ENCODE results near the gene HLA-DRB5.
"Not testable (repeated sequence)": the region's sequence is repeated elsewhere in the genome, so short reads cannot be mapped to it uniquely, and the experiment has no call there.

Gene HLA-DRB5

GRCh38 chr6:32529697-32530430 is at the start of gene HLA-DRB5:
Gene HLA-DRB5, minus strand, starts transcription at chr6:32530287. Its CDS starts 63 bp downstream, at chr6:32530224.
- H3K4me3 ChIP-seq (ENCODE audit: low read depth, low read length) = no peak within 1 kb of the TSS
- DNase-seq (ENCODE audit: low read depth, low spot score) = no peak
- in situ Hi-C loops (cut with HindIII; ENCODE audit: low sequenced_read_pairs) = no loop called here
- TF ChIP-seq CTCF (IDR thresholded peaks at IDR 0.05; ENCODE audit: low read depth, low read length) = no peak

DNA sequence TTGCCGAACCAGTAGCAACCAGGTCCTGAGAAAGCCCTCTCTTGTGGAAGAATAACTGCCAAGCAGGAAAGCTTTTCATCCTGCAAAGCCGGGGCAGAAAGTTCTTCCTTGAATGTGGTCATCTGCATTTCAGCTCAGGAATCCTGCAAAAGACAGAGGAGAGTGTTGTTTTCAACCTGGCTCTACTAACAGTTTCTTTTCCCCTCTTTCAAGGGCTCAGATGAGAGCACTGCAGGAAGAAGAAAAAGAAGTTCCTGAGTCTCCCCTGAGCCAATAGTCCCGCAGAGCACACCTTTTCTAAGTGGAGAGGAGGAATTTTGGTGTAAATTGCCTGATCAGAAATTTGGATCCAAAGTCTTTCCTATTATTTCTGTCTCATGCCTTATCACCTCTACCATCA is 48.9 kb upstream of the HLA-DRB5 start:
- DNase-seq (ENCODE audit: low read depth, low spot score) = no peak
- TF ChIP-seq CTCF (IDR thresholded peaks at IDR 0.05; ENCODE audit: low read depth, low read length) = no peak
- in situ Hi-C loops (cut with HindIII; ENCODE audit: low sequenced_read_pairs) = no loop called here
- no peak overlapping the region for H3K4me3 ChIP-seq (ENCODE audit: low read depth, low read length)

- DNase-seq (ENCODE audit: low read depth, low spot score); in situ Hi-C loops (cut with HindIII; ENCODE audit: low sequenced_read_pairs); H3K4me3 ChIP-seq (ENCODE audit: low read depth, low read length): not testable (repeated sequence)
These were observed 47.4 kb upstream of the HLA-DRB5 start for GRCh38 chr6:32577493-32577892.

- H3K4me3 ChIP-seq (ENCODE audit: low read depth, low read length) = no peak overlapping the region
- in situ Hi-C loops (cut with HindIII; ENCODE audit: low sequenced_read_pairs) = no loop called here
- no peak for TF ChIP-seq CTCF (IDR thresholded peaks at IDR 0.05; ENCODE audit: low read depth, low read length)
- no peak for DNase-seq (ENCODE audit: low read depth, low spot score)
These were observed 46.2 kb upstream of the HLA-DRB5 start for GRCh38 chr6:32576250-32576649.

GRCh38 chr6:32570363-32570905 is 40.3 kb upstream of the HLA-DRB5 start:
- DNase-seq (ENCODE audit: low read depth, low spot score) = no peak
- TF ChIP-seq CTCF (IDR thresholded peaks at IDR 0.05; ENCODE audit: low read depth, low read length) = no peak
- in situ Hi-C loops (cut with HindIII; ENCODE audit: low sequenced_read_pairs) = no loop called here

GRCh38 chr6:32568561-32568960 is 38.5 kb upstream of the HLA-DRB5 start:
- DNase-seq (ENCODE audit: low read depth, low spot score) = no peak
- no peak overlapping the region for H3K4me3 ChIP-seq (ENCODE audit: low read depth, low read length)
- no peak for TF ChIP-seq CTCF (IDR thresholded peaks at IDR 0.05; ENCODE audit: low read depth, low read length)
- in situ Hi-C loops (cut with HindIII; ENCODE audit: low sequenced_read_pairs) = no loop called here

More at GRCh38 chr6:32570363-32570905, 40.3 kb upstream of the HLA-DRB5 start:
- H3K4me3 ChIP-seq (ENCODE audit: low read depth, low read length) = no peak overlapping the region

GRCh38 chr6:32566957-32567356 is 36.9 kb upstream of the HLA-DRB5 start:
- DNase-seq (ENCODE audit: low read depth, low spot score) = no peak
- in situ Hi-C loops (cut with HindIII; ENCODE audit: low sequenced_read_pairs) = no loop called here
- no peak overlapping the region for H3K4me3 ChIP-seq (ENCODE audit: low read depth, low read length)
- no peak for TF ChIP-seq CTCF (IDR thresholded peaks at IDR 0.05; ENCODE audit: low read depth, low read length)

All from astrocyte of the spinal cord (primary cell).